Chondrocyte (in vitro differentiated cells): ENCODE results near the gene TEDC1. TPM values are rescaled to one million over a fixed set of nuclear protein-coding genes. Genes with fewer than 3 reads are reported as not detected.

Experiments used
- DNase-seq: peaks from one replicate; pipeline ENCODE4 v3.0.0; 2021; ENCODE audit warnings: mixed read lengths, low spot score
- H3K27ac Mint-ChIP-seq: one replicate; pipeline ENCODE4 v1.8.0; 2021; ENCODE audit warnings: mild to moderate bottlenecking, moderate library complexity, mixed read lengths; ENCODE audit not compliant: unreplicated experiment
- H3K27me3 Mint-ChIP-seq: 2 replicates; pipeline ENCODE4 v1.8.0; 2021; ENCODE audit warnings: low read depth, mixed read lengths
- H3K36me3 Mint-ChIP-seq: 2 replicates; pipeline ENCODE4 v1.8.0; 2021; ENCODE audit warnings: low read depth, mixed read lengths
- H3K4me1 Mint-ChIP-seq: 2 replicates; pipeline ENCODE4 v1.8.0; 2021; ENCODE audit warnings: low read depth, mild to moderate bottlenecking, mixed read lengths
- H3K4me3 Mint-ChIP-seq: one replicate; pipeline ENCODE4 v1.8.0; 2021; ENCODE audit warnings: mild to moderate bottlenecking, moderate library complexity, mixed read lengths; ENCODE audit not compliant: unreplicated experiment
- H3K9me3 Mint-ChIP-seq: 2 replicates; pipeline ENCODE4 v1.8.0; 2021; ENCODE audit warnings: low read depth, mixed read lengths
- total RNA-seq: library from RNA; stranded (reverse); gene quantifications from 3 replicates; pipeline ENCODE4 v1.2.1, GENCODE V29; 2021
- TF ChIP-seq, protein P1 (sequence below): fragments of 200-600 bp; sonication (generic); IDR thresholded peaks from 2 replicates; pipeline ENCODE4 v1.5.0; 2021; ENCODE audit warnings: antibody characterized with exemption, mild to moderate bottlenecking, moderate library complexity

The TEDC1 gene
- total RNA-seq, 1 donor from 2014 or later: 12.9 TPM

DNA sequence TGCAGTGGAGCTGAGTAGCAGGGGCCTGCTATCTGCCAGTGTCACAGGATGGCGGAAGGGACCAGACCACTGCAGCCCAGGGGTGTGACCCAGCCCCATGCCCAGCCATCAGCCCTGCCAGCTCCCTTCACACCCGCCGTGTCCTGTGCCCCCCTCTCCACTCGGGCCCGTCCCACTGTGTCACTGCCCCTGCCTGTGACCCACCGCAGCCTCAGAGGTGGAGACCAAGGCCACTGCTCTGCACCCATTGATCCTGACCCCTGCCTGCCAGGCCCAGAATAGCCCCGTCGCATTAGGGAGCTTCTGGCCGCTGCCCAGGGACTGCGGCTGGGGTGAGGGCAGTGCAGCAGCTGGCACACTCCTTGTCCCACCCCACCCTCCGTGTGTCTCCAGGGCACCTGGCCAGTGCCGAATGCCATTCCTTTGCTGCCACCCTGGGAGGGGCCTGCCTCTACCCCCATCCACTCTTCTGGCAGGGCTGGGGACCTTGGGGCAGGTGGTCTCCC lies 18.5 kb upstream of the TEDC1 start:
- peak overlapping the region; percentile 77 for H3K27ac Mint-ChIP-seq
- no peaks in the 10 kb centered on the region for H3K27me3 Mint-ChIP-seq
- TF ChIP-seq, protein P1, sequence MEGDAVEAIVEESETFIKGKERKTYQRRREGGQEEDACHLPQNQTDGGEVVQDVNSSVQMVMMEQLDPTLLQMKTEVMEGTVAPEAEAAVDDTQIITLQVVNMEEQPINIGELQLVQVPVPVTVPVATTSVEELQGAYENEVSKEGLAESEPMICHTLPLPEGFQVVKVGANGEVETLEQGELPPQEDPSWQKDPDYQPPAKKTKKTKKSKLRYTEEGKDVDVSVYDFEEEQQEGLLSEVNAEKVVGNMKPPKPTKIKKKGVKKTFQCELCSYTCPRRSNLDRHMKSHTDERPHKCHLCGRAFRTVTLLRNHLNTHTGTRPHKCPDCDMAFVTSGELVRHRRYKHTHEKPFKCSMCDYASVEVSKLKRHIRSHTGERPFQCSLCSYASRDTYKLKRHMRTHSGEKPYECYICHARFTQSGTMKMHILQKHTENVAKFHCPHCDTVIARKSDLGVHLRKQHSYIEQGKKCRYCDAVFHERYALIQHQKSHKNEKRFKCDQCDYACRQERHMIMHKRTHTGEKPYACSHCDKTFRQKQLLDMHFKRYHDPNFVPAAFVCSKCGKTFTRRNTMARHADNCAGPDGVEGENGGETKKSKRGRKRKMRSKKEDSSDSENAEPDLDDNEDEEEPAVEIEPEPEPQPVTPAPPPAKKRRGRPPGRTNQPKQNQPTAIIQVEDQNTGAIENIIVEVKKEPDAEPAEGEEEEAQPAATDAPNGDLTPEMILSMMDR: no peak
- no peaks in the 10 kb centered on the region for H3K9me3 Mint-ChIP-seq
- H3K4me3 Mint-ChIP-seq: no peak overlapping the region
- no peak for DNase-seq
- peaks cover 30% of the 10 kb centered on the region for H3K4me1 Mint-ChIP-seq
- H3K36me3 Mint-ChIP-seq: no peaks in the 10 kb centered on the region

DNA sequence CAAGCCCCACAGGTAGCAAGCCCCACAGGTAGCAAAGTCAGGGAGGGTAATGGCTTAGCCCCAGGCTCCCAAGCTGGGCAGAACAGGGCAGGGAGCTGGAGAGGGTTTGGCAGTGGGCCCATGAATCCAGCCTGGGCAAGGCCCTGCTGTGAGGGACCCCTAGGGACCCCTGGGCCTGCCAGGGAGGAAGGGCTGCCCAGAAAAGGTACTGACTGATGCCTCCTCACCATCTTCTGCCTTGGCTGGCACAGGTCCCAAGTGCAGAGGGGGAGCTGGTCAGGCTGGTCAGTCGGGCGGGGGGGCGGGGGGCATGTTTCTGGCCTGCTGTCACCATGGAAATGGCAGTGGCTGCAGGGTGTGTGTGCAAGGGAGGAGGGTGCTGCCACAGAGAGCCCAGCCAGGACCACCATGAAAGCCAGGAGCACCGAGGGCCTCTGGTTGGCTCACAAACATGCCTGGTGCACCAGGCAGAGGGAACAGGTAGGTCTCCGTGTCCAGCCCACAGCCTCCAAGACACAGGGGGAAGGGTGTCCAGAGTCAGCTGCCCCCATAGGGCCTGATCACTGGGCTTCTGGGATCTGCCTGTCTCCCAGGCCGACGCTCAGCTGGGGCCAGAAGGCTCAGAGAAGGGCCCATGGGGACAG lies 17.9 kb upstream of the TEDC1 start:
- Mint-ChIP-seq H3K4me1 (peaks cover 30% of the 10 kb centered on the region), H3K27me3 (no peaks in the 10 kb centered on the region), H3K9me3 (no peaks in the 10 kb centered on the region), H3K36me3 (no peaks in the 10 kb centered on the region), H3K27ac (peak overlapping the region; percentile 77), H3K4me3 (peak overlapping the region; percentile 31)
- TF ChIP-seq, protein P1: no peak
- no peak for DNase-seq

DNA sequence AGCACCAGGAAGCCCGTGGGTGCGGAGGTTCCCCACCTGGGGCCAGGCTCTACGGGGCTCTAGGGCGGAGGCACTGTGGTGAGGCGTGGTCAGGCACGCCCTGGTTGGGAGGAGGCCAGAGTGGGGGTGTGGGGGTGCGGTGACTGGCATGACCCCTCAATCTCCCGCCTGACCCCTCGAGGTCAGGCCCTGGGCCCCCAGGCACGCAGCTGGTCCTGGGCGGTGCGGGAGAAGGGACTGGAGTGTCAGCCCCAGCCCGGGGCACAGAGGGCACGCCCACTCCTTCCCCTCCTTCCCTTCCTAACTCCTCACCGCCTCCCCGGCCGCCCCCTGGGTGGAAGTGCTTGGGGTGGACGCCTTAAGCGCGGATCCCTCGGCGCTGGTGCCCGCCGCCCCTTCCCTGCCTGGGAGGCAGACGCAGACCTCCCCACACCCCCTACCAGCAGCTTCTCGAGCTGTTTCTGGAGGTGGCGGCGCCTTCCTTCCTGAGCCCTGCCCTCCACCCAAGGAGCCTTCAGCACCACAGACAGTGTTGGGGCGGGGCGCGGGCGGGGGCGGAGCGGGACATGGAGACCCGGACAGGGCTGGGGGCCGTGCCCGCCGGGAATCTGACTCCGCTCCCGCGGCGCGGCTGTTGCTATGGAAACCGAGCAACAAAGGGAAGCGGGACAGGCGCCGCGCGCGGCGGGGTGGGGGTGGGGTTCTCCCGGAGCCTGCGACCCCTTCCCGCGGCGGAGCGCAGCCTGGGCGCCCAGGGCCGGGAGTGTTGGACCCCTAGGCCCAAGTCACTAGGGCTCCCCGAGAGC lies 17.2 kb upstream of the TEDC1 start:
- H3K4me3 Mint-ChIP-seq: peak overlapping the region; percentile 61
- H3K4me1 Mint-ChIP-seq: peaks cover 30% of the 10 kb centered on the region

DNA sequence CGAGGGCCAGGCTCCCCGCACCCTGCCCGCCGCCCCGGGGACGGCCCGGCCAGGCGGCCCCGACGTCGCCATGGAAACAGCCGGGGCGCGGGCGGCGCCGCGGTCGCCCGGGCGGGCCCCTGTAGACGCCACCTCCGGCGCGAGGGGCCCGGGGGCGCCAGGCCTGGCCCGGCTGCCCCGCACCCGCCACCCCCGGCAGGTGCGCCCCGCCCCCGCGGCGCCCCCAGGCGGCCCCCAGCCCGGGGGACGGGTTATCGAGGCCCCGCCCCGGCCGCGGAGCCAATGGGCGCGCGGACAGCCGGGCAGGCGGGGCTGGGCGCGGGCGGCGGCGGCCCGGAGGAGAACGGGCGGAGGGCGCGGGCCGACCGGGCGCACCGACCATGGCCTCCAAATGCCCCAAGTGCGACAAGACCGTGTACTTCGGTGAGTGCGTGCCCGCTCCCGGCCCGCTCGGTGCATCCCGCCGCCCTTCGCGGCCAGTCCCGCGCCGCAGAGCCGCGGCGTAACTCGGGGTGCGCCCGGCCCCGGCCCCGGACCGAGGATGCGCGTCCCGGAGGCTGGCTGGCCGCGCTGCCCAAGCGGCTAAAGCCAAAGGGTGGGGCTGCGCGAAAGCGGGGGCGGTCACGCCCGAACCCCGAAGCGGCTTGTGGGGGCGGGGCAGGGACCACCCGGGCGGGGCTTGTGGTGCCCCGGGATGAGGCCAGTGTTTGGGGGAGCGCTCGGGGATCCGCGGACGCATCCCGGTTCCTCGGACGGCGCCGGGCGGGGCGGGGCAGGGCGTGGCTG lies 16.4 kb upstream of the TEDC1 start, which contains the start of gene CRIP2:
Gene CRIP2, plus strand, starts transcription at position 339 of the 786 bp plus-strand sequence. Its CDS starts 42 bp downstream, at position 381.
- H3K27me3 Mint-ChIP-seq: no peaks in the 10 kb centered on the region

More for the DNA sequence above, 17.2 kb upstream of the TEDC1 start:
- DNase-seq: no peak
- H3K27me3 Mint-ChIP-seq: no peaks in the 10 kb centered on the region
- peak overlapping the region; percentile 80 for H3K27ac Mint-ChIP-seq
- no peaks in the 10 kb centered on the region for H3K36me3 Mint-ChIP-seq
- TF ChIP-seq, protein P1: no peak
- H3K9me3 Mint-ChIP-seq: no peaks in the 10 kb centered on the region

More for the DNA sequence above, 16.4 kb upstream of the TEDC1 start, which contains the start of gene CRIP2:
- DNase-seq: no peak
- Mint-ChIP-seq H3K36me3 (peaks cover under 1% of the 10 kb centered on the region), H3K4me3 (peak within 1 kb of the TSS; percentile 79), H3K27ac (peak within 1 kb of the TSS; percentile 83), H3K9me3 (no peaks in the 10 kb centered on the region), H3K4me1 (peaks cover 34% of the 10 kb centered on the region)
- TF ChIP-seq, protein P1: no peak
